Astrocyte (in vitro differentiated cells and primary cell): ENCODE data around the gene KIAA0232. TPM values are rescaled to one million over a fixed set of nuclear protein-coding genes. Genes with fewer than 3 reads are reported as not detected.

Source experiments
- DNase-seq: peaks from one replicate; pipeline ENCODE4 v3.0.0-alpha.2; 2010; ENCODE audit warnings: low read depth
- FAIRE-seq: peaks from 2 replicates; lab custom pipeline; 2011; peaks lifted over from hg19 to GRCh38; lab: Jason Lieb, UNC
- H2AFZ ChIP-seq: 2 replicates; pipeline ENCODE4 v1.6.0; 2012; ENCODE audit warnings: low read depth, low read length, inconsistent platforms
- H3K27ac ChIP-seq: 2 replicates; pipeline ENCODE4 v1.5.1; 2011; ENCODE audit warnings: low read depth, low read length, inconsistent platforms
- H3K27me3 ChIP-seq: 2 replicates; pipeline ENCODE4 v1.6.0; 2011; ENCODE audit warnings: low read length, inconsistent platforms; ENCODE audit not compliant: insufficient read depth
- H3K36me3 ChIP-seq: 2 replicates; pipeline ENCODE4 v1.5.1; 2011; ENCODE audit warnings: low read length, inconsistent platforms; ENCODE audit not compliant: insufficient read depth
- H3K4me1 ChIP-seq: 2 replicates; pipeline ENCODE4 v1.5.1; 2011; ENCODE audit warnings: low read length, inconsistent platforms; ENCODE audit not compliant: insufficient read depth
- H3K4me2 ChIP-seq: 2 replicates; pipeline ENCODE4 v1.6.0; 2012; ENCODE audit warnings: low read length, inconsistent platforms
- H3K4me3 ChIP-seq: 2 replicates; pipeline ENCODE4 v1.5.1; 2011; ENCODE audit warnings: low read depth, mild to moderate bottlenecking, low read length, inconsistent platforms; ENCODE audit not compliant: insufficient read depth
- H3K79me2 ChIP-seq: 2 replicates; pipeline ENCODE4 v1.6.0; 2012; ENCODE audit warnings: mild to moderate bottlenecking, low read length, inconsistent platforms; ENCODE audit not compliant: insufficient read depth
- H3K9ac ChIP-seq: 2 replicates; pipeline ENCODE4 v1.6.0; 2012; ENCODE audit warnings: mild to moderate bottlenecking, low read length, inconsistent platforms
- H3K9me3 ChIP-seq: 2 replicates; pipeline ENCODE4 v1.5.1; 2012; ENCODE audit warnings: low read depth, mild to moderate bottlenecking, low read length, inconsistent platforms; ENCODE audit not compliant: insufficient read depth
- H4K20me1 ChIP-seq: 2 replicates; pipeline ENCODE4 v1.6.0; 2012; ENCODE audit warnings: low read length, inconsistent platforms; ENCODE audit not compliant: insufficient read depth
- H3K27ac Mint-ChIP-seq: one replicate; pipeline ENCODE4 v1.8.0; 2021; ENCODE audit warnings: mild to moderate bottlenecking, mixed read lengths; ENCODE audit not compliant: unreplicated experiment
- H3K27me3 Mint-ChIP-seq: one replicate; pipeline ENCODE4 v1.8.0; 2021; ENCODE audit warnings: low read depth, mixed read lengths; ENCODE audit not compliant: unreplicated experiment
- H3K36me3 Mint-ChIP-seq: one replicate; pipeline ENCODE4 v1.8.0; 2021; ENCODE audit warnings: low read depth, mixed read lengths; ENCODE audit not compliant: unreplicated experiment
- H3K4me1 Mint-ChIP-seq: one replicate; pipeline ENCODE4 v1.8.0; 2021; ENCODE audit warnings: low read depth, mixed read lengths; ENCODE audit not compliant: unreplicated experiment
- H3K4me3 Mint-ChIP-seq: one replicate; pipeline ENCODE4 v1.8.0; 2021; ENCODE audit warnings: mild to moderate bottlenecking, moderate library complexity, mixed read lengths; ENCODE audit not compliant: unreplicated experiment
- H3K9me3 Mint-ChIP-seq: one replicate; pipeline ENCODE4 v1.8.0; 2021; ENCODE audit warnings: mild to moderate bottlenecking, mixed read lengths; ENCODE audit not compliant: unreplicated experiment
- CTCF ChIP-seq: IDR thresholded peaks from 2 replicates; pipeline ENCODE4 v1.5.1; 2011; ENCODE audit warnings: low read depth, mild to moderate bottlenecking, inconsistent platforms, low read length, moderate library complexity; ENCODE audit not compliant: insufficient read depth
- EZH2 ChIP-seq: IDR thresholded peaks from 2 replicates; pipeline ENCODE4 v1.6.1; 2012; ENCODE audit warnings: mild to moderate bottlenecking, low read length, inconsistent platforms; ENCODE audit not compliant: insufficient read depth
- total RNA-seq: library from RNA; stranded (reverse); gene quantifications from 2 replicates; pipeline ENCODE4 v1.2.1, GENCODE V29; 2021

Gene KIAA0232
- total RNA-seq, 1 donor from 2014 or later, result 27.6 TPM

GRCh38 chr4:6918338-6918737 lies 135.8 kb downstream of the KIAA0232 start:
- no peak overlapping the region for H3K27ac Mint-ChIP-seq
- no peak overlapping the region for H3K27ac ChIP-seq
- H3K4me1 Mint-ChIP-seq, result peaks cover 12% of the 10 kb centered on the region
- FAIRE-seq (no peak), DNase-seq (no peak)
- peaks cover 53% of the 10 kb centered on the region for H4K20me1 ChIP-seq
- H3K9ac ChIP-seq, result no peak overlapping the region
- H3K36me3 Mint-ChIP-seq, result peaks cover 6% of the 10 kb centered on the region
- peaks cover 8% of the 10 kb centered on the region for H3K4me1 ChIP-seq
- no peaks in the 10 kb centered on the region for H3K27me3 Mint-ChIP-seq
- no peaks in the 10 kb centered on the region for H3K9me3 ChIP-seq
- H3K4me2 ChIP-seq, result no peak overlapping the region
- no peaks in the 10 kb centered on the region for H3K9me3 Mint-ChIP-seq
- TF ChIP-seq CTCF (no peak), EZH2 (no peak)
- H3K27me3 ChIP-seq, result no peaks in the 10 kb centered on the region
- H3K79me2 ChIP-seq, result peaks cover 17% of the 10 kb centered on the region
- H3K4me3 Mint-ChIP-seq, result no peak overlapping the region
- no peaks in the 10 kb centered on the region for H3K36me3 ChIP-seq
- H2AFZ ChIP-seq, result no peak overlapping the region
- no peak overlapping the region for H3K4me3 ChIP-seq

- H3K9me3 Mint-ChIP-seq, result peaks cover 2% of the 10 kb centered on the region
- peaks cover 12% of the 10 kb centered on the region for H3K4me1 Mint-ChIP-seq
- H3K4me1 ChIP-seq, result peaks cover 8% of the 10 kb centered on the region
- H3K9ac ChIP-seq, result no peak overlapping the region
- no peak overlapping the region for H3K4me2 ChIP-seq
- no peaks in the 10 kb centered on the region for H3K9me3 ChIP-seq
- peaks cover 13% of the 10 kb centered on the region for H3K79me2 ChIP-seq
- H3K36me3 ChIP-seq, result no peaks in the 10 kb centered on the region
- peaks cover 38% of the 10 kb centered on the region for H4K20me1 ChIP-seq
- no peak overlapping the region for H3K4me3 ChIP-seq
- TF ChIP-seq EZH2 (no peak), CTCF (no peak)
- H3K4me3 Mint-ChIP-seq, result no peak overlapping the region
- no peak for FAIRE-seq
- H3K27ac ChIP-seq, result no peak overlapping the region
- peaks cover 20% of the 10 kb centered on the region for H3K36me3 Mint-ChIP-seq
- no peak overlapping the region for H2AFZ ChIP-seq
- H3K27me3 Mint-ChIP-seq, result no peaks in the 10 kb centered on the region
- no peak overlapping the region for H3K27ac Mint-ChIP-seq
- DNase-seq, result no peak
- H3K27me3 ChIP-seq, result no peaks in the 10 kb centered on the region
These were observed 137.6 kb downstream of the KIAA0232 start for GRCh38 chr4:6920171-6920570.

GRCh38 chr4:6923507-6923906 lies 141.0 kb downstream of the KIAA0232 start:
- Mint-ChIP-seq H3K9me3 (peaks cover 2% of the 10 kb centered on the region), H3K27ac (no peak overlapping the region), H3K4me1 (peaks cover 9% of the 10 kb centered on the region), H3K27me3 (no peaks in the 10 kb centered on the region), H3K4me3 (no peak overlapping the region), H3K36me3 (peaks cover 23% of the 10 kb centered on the region)
- Histone ChIP-seq H3K4me1 (no peaks in the 10 kb centered on the region), H4K20me1 (peaks cover 26% of the 10 kb centered on the region), H3K4me2 (no peak overlapping the region), H3K27me3 (no peaks in the 10 kb centered on the region), H3K9ac (no peak overlapping the region), H2AFZ (no peak overlapping the region), H3K4me3 (no peak overlapping the region), H3K79me2 (peaks cover 6% of the 10 kb centered on the region), H3K36me3 (no peaks in the 10 kb centered on the region), H3K9me3 (no peaks in the 10 kb centered on the region), H3K27ac (no peak overlapping the region)
- TF ChIP-seq EZH2, result no peak
- no peak for TF ChIP-seq CTCF
- DNase-seq (no peak), FAIRE-seq (no peak)
